HL-60 (cell line): Measurements from ENCODE around the gene PDC.

Experiments used
- CTCF ChIP-seq: IDR thresholded peaks from one replicate; pipeline ENCODE4 v1.5.1; 2011; ENCODE audit warnings: low read length, control low read depth, inconsistent platforms; ENCODE audit not compliant: insufficient read depth
- GABPA ChIP-seq: IDR thresholded peaks from 2 replicates; pipeline ENCODE4 v1.6.1; 2012; ENCODE audit warnings: low read depth
- POLR2AphosphoS5 ChIP-seq: IDR thresholded peaks from 2 replicates; pipeline ENCODE4 v1.6.1; 2012; ENCODE audit warnings: low read depth
- SPI1 ChIP-seq: IDR thresholded peaks from 2 replicates; pipeline ENCODE4 v1.6.1; 2012; ENCODE audit warnings: low read depth, mild to moderate bottlenecking, borderline replicate concordance
- TF ChIP-seq, protein P1 (sequence below): IDR thresholded peaks from 2 replicates; pipeline ENCODE4 v1.6.1; 2012; ENCODE audit warnings: low read depth; ENCODE audit not compliant: insufficient replicate concordance

DNA sequence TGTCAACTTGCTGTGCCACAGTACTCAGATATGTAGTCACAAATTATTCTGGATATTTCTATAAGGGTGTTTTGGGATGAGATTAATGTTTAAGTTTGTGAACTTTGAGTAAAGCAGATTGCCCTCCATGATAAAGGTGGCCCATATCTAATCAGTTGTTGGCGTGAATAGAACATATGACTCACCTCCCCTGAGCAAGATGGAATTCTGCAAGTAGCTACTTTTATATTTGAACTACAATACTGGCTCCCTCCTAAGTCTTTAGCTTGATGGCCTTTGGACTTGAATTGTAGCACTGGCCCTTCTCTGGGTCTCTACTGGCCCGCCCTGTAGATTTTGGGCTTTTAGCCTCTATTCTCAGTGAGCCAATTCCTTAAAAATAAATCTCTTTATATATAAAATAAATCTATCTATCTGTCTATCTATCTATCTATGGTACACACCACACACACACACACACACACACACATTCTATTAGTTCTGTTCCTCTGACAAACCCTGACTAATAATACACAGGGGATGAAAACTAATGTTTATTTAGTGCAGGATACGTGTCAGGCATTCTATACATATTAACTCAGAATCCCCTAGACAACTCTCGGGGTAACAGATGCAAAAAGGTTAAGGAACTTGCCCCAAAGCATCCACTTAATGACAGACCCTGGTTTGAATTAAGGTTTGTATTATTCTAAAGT is 37.9 kb upstream of the PDC start:
- TF ChIP-seq CTCF, result no peak
- TF ChIP-seq POLR2AphosphoS5, result no peak
- no peak for TF ChIP-seq SPI1
- no peak for TF ChIP-seq GABPA
- TF ChIP-seq, protein P1, sequence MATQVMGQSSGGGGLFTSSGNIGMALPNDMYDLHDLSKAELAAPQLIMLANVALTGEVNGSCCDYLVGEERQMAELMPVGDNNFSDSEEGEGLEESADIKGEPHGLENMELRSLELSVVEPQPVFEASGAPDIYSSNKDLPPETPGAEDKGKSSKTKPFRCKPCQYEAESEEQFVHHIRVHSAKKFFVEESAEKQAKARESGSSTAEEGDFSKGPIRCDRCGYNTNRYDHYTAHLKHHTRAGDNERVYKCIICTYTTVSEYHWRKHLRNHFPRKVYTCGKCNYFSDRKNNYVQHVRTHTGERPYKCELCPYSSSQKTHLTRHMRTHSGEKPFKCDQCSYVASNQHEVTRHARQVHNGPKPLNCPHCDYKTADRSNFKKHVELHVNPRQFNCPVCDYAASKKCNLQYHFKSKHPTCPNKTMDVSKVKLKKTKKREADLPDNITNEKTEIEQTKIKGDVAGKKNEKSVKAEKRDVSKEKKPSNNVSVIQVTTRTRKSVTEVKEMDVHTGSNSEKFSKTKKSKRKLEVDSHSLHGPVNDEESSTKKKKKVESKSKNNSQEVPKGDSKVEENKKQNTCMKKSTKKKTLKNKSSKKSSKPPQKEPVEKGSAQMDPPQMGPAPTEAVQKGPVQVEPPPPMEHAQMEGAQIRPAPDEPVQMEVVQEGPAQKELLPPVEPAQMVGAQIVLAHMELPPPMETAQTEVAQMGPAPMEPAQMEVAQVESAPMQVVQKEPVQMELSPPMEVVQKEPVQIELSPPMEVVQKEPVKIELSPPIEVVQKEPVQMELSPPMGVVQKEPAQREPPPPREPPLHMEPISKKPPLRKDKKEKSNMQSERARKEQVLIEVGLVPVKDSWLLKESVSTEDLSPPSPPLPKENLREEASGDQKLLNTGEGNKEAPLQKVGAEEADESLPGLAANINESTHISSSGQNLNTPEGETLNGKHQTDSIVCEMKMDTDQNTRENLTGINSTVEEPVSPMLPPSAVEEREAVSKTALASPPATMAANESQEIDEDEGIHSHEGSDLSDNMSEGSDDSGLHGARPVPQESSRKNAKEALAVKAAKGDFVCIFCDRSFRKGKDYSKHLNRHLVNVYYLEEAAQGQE, result no peak
